Measurements from ENCODE around the gene SLC5A3. TPM values are rescaled to one million over a fixed set of nuclear protein-coding genes. Genes with fewer than 3 reads are reported as not detected.

SLC5A3 gene
- total RNA-seq, 1 donor: 56.6 TPM

- no peak for DNase-seq (ENCODE audit: low read depth)
- TF ChIP-seq CTCF (IDR thresholded peaks at IDR 0.05; ENCODE audit: insufficient read depth, low read length): no peak
- H3K4me3 ChIP-seq (ENCODE audit: low read depth, low read length): no peak overlapping the region
These were observed 1.7 kb upstream of the SLC5A3 start for GRCh38 chr21:34071683-34072082.

GRCh38 chr21:34072145-34073031, 990 bp upstream of the SLC5A3 start:
- no peak for DNase-seq (ENCODE audit: low read depth)
- TF ChIP-seq CTCF (IDR thresholded peaks at IDR 0.05; ENCODE audit: insufficient read depth, low read length): no peak

GRCh38 chr21:34073749-34074282, 438 bp downstream of the SLC5A3 start:
- no peak for TF ChIP-seq CTCF (IDR thresholded peaks at IDR 0.05; ENCODE audit: insufficient read depth, low read length)
- no peak for DNase-seq (ENCODE audit: low read depth)
- peak overlapping the region; percentile 80 for H3K4me3 ChIP-seq (ENCODE audit: low read depth, low read length)

More at GRCh38 chr21:34072145-34073031, 990 bp upstream of the SLC5A3 start:
- H3K4me3 ChIP-seq (ENCODE audit: low read depth, low read length): peak overlapping the region; percentile 65

GRCh38 chr21:34074283-34075090, 1.1 kb downstream of the SLC5A3 start:
- H3K4me3 ChIP-seq (ENCODE audit: low read depth, low read length): peak overlapping the region; percentile 80
- DNase-seq (ENCODE audit: low read depth): peak; percentile 26
- no peak for TF ChIP-seq CTCF (IDR thresholded peaks at IDR 0.05; ENCODE audit: insufficient read depth, low read length)

- H3K4me3 ChIP-seq (ENCODE audit: low read depth, low read length): peak overlapping the region; percentile 80
- TF ChIP-seq CTCF (IDR thresholded peaks at IDR 0.05; ENCODE audit: insufficient read depth, low read length): no peak
- DNase-seq (ENCODE audit: low read depth): no peak
These were observed 1.7 kb downstream of the SLC5A3 start for GRCh38 chr21:34075091-34075425.

- no peak for TF ChIP-seq CTCF (IDR thresholded peaks at IDR 0.05; ENCODE audit: insufficient read depth, low read length)
- H3K4me3 ChIP-seq (ENCODE audit: low read depth, low read length): no peak overlapping the region
- no peak for DNase-seq (ENCODE audit: low read depth)
These were observed 2.6 kb downstream of the SLC5A3 start for GRCh38 chr21:34075760-34076660.

Data from fibroblast of the aortic adventitia (primary cell).